Renal cortical epithelial cell (primary cell): ENCODE measurements around the gene PLA2G2D. TPM values are rescaled to one million over a fixed set of nuclear protein-coding genes. Genes with fewer than 3 reads are reported as not detected.

Experiments used
- total RNA-seq: library from RNA; depleted of rRNA; stranded (reverse); fragments of >200 nt; gene quantifications from 2 replicates; pipeline ENCODE4 v1.2.3, GENCODE V29; 2014

The PLA2G2D gene
- total RNA-seq, 1 donor from 2014 or later, result not detected

Other genes starting within 250 kb of the PLA2G2D start
- 4.3 and 8.7 TPM in 2 replicates for gene OTUD3, start 237.1 kb downstream of the PLA2G2D start, total RNA-seq
- gene PLA2G2E, start 195.9 kb downstream of the PLA2G2D start, total RNA-seq, result not detected in 2 replicates
- gene PLA2G2A, start 139.9 kb downstream of the PLA2G2D start, total RNA-seq, result not detected in 2 replicates
- not detected in 2 replicates for gene PLA2G5, start 49.3 kb downstream of the PLA2G2D start, total RNA-seq
- 0.52 TPM in 1 of 2 replicates, not detected in the other for gene PLA2G2F, start 19.8 kb upstream of the PLA2G2D start, total RNA-seq
- 0.52 and 2.8 TPM in 2 replicates for gene UBXN10, start 66.6 kb upstream of the PLA2G2D start, total RNA-seq
- not detected in 2 replicates for gene PLA2G2C, start 67.0 kb upstream of the PLA2G2D start, total RNA-seq
- 0.05 TPM in 1 of 2 replicates, not detected in the other for gene VWA5B1, start 171.3 kb upstream of the PLA2G2D start, total RNA-seq